NCI-H1105 (cell line): ENCODE measurements around the gene BCL6B.
A peak's percentile ranks its signal among the peaks of the same experiment; 100 is the strongest.
"Not testable (repeated sequence)": the region's sequence is repeated elsewhere in the genome, so short reads cannot be mapped to it uniquely, and the experiment has no call there.

ENCODE experiments used
- DNase-seq: peaks from one replicate; lab custom pipeline; 2025; lab: John Stamatoyannopoulos, UW

The BCL6B gene, protein sequence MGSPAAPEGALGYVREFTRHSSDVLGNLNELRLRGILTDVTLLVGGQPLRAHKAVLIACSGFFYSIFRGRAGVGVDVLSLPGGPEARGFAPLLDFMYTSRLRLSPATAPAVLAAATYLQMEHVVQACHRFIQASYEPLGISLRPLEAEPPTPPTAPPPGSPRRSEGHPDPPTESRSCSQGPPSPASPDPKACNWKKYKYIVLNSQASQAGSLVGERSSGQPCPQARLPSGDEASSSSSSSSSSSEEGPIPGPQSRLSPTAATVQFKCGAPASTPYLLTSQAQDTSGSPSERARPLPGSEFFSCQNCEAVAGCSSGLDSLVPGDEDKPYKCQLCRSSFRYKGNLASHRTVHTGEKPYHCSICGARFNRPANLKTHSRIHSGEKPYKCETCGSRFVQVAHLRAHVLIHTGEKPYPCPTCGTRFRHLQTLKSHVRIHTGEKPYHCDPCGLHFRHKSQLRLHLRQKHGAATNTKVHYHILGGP

DNA sequence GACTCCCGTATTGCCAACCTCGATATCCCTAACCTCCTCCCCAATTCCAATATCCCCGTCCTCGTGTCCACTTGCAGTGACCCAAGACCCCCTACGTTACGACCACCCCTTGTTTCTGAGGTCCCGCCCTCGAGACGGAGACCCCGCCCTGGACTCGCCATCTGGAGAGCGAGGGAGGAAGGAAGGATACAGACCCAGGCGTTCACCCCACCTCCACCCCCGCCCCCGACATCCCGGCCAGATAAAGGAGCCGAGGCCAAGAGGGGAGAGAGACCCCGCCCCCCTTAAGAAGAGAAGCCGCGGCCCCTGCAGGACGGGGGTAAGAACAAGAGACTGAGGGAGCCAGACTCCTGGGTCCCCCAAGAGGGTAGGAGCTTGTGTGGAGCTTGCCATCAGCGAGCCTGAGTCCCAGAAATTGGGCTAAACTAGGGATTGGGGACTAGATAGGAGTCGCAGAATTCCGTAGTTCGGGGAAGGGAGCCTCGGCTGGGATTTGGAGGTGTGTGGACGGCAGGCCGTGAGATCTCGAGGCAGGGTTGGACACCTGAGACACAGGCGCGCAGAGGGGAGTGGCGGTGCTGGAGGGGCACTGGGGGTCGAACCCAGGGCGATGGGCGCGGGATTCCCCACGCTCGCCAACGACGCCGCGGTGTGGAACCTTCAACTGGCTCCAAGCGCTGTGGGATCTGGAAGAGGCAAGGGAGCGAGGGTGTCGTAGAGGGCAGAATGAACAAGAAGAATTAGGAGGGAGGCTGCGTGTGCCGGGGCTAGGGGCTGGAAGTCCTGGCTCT, at the start of gene BCL6B:
BCL6B (plus strand) TSS at position 270 of the 791 bp plus-strand sequence. CDS start 622 bp downstream, outside the sequence.
- no peak for DNase-seq

GRCh38 chr17:6979440-6979839, 43.4 kb upstream of the BCL6B start:
- DNase-seq: not testable (repeated sequence)

DNA sequence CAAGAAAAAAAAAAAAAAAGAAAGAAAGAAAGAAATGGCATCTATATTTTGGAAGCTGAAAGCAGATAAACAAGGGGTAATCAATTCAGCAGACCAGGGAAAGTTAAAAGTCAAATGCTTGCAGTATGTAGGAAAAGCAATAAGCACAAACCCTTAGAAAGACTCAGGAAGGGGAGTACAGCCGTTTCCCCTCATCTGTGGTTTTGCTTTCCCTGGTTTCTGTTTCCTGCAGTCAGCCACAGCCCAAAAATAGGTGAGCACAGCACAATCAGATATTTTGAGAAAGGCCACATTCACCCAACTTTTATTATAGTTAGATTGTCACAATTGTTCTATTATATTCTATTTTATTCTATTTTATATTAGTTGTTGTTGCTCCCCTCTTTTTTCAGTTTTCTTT, 41.4 kb upstream of the BCL6B start:
- DNase-seq: no peak

GRCh38 chr17:6985266-6985665, 37.6 kb upstream of the BCL6B start:
- DNase-seq: no peak

GRCh38 chr17:6986676-6987075, 36.2 kb upstream of the BCL6B start:
- DNase-seq: no peak

DNA sequence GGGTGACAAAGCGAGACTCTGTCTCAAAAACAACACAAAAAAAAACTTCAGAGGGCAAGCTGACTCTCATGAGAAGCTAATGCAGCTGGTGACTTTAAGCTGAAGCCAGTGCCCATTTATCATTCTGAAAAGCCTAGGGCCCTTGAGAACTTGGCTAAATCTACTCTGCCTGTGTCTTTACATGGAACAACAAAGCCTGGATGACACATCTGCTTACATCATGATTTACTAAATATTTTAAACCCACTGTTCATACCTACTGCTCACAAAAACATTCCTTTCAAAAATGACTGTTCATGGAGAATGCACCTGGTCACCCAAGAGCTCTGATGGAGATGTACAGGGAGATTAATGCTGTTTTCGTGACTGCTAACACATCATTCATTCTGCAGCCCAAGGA, 33.1 kb upstream of the BCL6B start:
- DNase-seq: no peak

DNA sequence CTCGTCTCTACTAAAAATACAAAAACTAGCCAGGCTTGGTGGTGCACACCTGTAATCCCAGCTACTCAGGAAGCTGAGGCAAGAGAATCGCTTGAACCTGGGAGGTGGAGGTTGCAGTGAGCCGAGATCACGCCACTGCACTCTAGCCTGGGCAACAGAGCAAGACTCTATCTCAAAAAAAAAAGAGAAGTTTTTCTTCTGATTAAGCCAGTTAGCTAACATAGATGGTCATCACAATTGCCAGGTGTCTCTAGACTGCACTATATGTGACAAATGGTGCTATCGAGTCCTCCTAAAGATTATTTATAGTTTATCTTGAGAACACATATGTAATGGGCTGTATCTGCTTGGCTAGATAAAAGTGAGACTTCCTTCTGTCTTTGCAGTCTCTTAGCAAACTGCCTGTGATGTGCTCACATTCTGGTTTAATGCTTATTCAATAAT, 29.2 kb upstream of the BCL6B start:
- DNase-seq: not testable (repeated sequence)

- no peak for DNase-seq
Observed at GRCh38 chr17:6994118-6994598, 28.7 kb upstream of the BCL6B start.

DNA sequence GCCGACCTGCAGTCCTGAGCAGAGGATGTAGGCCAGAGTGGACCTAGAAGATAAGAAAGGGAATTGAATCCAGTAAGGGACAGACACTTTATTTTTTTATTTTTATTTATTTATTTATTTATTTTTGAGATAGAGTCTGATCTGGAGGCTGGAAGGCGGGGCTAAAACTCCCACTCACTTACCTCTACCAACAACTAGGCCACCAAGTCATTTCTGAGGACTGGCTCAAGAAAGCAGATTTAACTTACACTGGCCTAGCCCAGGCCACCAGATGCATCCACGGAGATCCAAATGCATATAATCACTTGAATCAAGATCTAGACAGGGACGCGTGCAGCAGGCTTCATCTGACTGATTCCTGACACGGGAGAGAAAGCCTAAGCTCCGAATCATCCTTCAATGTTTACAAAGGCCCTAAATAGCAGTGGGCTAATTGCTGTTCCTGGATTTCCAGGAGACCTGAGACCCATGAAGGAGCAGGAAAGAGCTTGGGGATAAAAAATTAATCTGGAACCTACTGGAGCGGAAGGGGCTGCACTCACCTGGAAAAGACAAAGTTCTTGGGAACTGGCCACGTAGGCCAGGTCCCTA, 28.1 kb upstream of the BCL6B start:
- no peak for DNase-seq

GRCh38 chr17:6995500-6996255, 27.2 kb upstream of the BCL6B start, which contains the start of gene ALOX12:
Gene ALOX12 (plus strand): TSS chr17:6996049. CDS start chr17:6996118, 69 bp downstream.
- DNase-seq: no peak

DNA sequence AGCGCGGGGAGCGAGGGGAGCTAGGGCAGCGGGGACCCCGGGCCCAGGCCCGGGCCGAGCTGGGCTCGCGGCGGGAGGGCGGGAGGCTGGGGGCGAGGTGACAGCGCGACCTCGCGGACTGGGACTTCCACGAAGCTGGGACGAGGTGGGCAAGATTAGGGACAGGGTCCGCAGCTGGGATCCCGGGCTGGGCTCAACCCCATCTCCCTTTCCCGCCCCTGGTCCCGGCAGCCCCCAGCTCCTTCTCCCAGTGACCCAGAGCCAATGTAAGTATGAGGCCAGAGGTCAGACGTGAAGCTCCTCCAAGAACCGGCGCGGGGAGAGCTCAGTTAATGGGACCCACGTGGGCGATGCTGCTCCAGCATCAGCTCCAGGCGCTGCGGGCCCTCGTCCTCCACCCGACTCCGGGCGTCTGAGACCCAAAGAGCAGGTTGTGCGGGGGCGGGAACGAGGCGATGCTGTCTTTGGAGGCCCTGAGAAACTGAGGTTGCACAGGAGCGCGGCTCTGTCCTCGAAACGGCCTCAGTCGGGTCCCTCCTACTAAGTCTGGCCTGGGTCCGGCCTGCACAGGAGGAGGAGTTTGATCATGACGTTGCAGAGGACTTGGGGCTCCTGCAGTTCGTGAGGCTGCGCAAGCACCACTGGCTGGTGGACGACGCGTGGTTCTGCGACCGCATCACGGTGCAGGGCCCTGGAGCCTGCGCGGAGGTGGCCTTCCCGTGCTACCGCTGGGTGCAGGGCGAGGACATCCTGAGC, 26.4 kb upstream of the BCL6B start:
- DNase-seq: no peak

DNA sequence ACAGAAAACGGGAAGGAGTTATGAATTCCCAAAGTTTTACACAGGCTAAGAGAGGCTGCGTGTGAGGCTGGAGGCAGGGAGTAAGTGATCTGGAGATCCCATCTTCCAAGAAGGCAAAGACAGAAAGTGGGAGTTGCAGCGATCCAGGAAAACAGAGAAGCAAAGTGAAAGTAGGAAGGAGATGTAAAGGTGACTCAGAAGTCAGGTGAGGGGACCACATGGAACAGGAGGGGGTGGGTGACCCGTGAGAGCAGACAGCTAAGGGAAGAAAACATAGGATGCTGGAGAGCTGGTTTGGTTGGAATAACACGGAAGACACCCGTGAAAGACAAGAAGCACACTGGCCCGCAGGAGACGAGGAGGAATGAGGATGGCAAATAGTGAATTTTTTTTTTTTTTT, 25.7 kb upstream of the BCL6B start:
- no peak for DNase-seq

DNA sequence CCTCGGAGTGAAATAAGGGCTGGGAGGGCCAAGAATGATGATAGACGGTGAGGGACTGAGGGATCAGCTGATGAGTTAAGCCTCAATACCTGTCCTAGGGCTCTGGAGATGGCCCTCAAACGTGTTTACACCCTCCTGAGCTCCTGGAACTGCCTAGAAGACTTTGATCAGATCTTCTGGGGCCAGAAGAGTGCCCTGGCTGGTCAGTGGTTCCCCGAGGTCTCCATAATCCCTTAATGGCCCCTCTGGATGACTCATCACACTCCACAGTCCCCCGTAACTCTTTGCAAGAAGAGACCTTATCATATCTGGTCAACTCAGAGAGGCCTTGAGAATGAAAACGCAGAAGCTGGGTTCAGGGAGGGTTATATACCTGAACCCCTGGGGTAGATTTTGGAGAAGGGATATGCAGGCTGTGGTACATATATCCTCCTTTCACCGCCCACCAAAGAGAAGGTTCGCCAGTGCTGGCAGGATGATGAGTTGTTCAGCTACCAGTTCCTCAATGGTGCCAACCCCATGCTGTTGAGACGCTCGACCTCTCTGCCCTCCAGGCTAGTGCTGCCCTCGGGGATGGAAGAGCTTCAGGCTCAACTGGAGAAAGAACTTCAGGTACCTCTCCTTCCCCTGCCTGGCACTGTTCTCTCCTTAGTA, 23.9 kb upstream of the BCL6B start:
- DNase-seq: no peak

DNA sequence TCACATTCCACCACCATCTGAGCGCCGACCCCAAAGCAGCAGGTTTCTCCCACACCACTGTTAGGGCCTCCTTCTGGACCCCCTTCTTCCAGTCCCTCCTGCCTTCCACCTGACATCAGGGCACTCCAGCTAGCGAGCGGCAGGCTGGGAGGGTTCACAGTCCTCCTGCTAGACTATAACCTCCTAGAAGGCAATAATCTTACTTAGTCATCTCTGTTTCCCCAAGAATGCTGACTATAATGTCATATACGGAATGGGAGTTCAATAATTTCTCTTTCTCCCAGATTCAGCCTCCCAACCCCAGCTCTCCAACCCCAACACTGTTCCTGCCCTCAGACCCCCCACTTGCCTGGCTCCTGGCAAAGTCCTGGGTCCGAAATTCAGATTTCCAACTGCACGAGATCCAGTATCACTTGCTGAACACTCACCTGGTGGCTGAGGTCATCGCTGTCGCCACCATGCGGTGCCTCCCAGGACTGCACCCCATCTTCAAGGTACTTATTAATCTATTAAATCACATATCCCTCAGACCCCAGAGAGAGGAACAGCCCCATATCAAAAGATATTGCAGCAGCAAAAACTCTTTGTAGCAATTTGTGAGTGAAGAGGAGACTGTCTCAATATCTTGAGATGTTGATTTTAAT, 21.4 kb upstream of the BCL6B start:
- DNase-seq: no peak

DNA sequence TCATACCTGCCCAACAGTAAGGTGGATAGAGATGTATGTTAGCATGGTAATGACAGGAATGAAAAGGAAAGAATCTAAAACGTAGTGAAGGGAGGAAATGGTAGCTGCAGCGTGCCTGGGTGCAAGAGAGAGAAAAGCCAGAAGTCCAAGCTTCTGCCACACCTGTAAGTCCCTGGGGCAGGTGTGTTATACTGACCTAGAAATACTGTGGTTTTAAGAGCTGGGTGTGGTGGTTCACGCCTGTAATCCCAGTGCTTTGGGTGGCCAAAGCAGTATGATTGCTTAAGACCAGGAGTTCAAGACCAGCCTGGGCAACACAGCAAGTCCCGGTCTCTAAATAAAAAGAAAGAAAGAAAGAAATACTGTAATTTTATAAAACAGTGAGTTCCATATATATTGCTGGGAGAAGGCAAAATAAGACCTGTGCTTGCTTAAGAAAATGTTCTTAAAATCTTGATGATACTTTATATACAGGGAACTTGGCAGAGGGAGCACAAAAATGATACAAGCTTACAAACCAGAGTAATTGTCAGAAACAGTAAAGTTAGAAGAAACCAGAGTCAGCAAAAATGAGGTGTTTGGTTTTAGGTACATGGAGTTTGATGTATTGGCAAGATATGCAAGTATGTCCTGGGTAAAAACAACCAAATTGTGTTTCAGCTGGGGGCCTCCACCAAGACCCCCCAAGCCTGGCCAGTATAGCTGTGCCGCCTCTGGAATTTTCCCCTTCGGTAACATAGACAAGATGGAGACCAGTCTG, 20.4 kb upstream of the BCL6B start:
- DNase-seq: no peak

GRCh38 chr17:7003745-7004144, 19.1 kb upstream of the BCL6B start:
- no peak for DNase-seq

DNA sequence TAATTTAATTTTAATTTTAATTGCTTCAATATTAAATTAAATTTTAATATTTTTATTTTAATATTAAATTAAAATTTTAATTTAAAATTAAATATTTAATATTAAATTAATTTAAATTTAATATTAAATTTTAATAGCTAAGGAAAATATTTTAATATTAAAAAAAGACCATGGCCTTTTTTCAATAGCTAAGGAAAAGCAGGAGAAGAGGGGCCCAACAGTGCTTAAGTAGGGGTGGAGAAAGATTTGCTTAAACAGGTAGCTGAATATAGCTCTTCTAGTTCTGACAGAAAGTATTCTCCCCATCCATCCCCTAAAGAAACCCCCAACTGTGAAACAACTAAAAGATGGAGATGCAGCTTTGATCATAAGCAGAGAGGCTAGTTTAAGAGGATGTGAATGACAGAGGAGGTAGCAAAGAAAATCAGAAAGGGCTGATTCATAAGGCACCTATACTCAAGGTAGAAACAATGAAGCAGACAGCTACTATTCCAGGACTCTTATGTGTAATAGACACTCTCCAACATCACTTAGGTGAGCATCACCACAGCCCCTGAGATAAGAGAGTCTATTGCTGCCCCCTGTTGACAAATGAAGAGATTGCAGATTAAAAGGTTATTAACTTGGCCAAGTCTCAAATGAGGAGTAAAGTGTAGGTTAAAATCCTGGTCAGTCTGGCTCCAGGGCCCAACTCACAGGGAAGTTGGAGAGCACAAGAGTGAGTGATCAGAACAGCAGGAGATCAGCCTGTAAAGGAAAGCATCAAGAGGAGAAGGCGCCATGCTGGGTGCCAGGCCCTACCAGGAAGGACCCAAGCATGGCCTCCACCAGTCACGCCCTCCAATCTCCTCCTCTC, 18.2 kb upstream of the BCL6B start:
- peak; percentile 64 for DNase-seq

DNA sequence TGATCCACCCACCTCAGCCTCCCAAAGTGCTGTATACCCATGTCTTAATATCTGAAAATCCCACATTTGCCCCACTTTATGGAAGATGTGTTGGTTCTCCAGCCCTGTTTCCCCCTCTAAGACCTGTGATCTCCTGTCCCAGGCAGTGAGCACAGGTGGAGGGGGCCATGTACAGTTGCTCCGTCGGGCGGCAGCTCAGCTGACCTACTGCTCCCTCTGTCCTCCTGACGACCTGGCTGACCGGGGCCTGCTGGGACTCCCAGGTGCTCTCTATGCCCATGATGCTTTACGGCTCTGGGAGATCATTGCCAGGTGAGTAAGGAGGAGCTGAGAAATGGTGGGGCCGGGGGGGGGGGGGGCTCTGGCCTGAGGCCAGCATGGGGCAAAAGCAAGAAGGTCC, 17.1 kb upstream of the BCL6B start:
- no peak for DNase-seq
